Endothelial cell (in vitro differentiated cells): Measurements from ENCODE around the gene GAD1. TPM values are rescaled to one million over a fixed set of nuclear protein-coding genes. Genes with fewer than 3 reads are reported as not detected.

ENCODE experiments used
- DNase-seq: peaks from one replicate; pipeline ENCODE4 v3.0.0; 2021; ENCODE audit warnings: low spot score
- H3K27ac Mint-ChIP-seq: one replicate; pipeline ENCODE4 v1.8.0; 2021; ENCODE audit warnings: mixed read lengths, inconsistent platforms; ENCODE audit not compliant: unreplicated experiment
- H3K27me3 Mint-ChIP-seq: one replicate; pipeline ENCODE4 v1.8.0; 2021; ENCODE audit warnings: mild to moderate bottlenecking, moderate library complexity, mixed read lengths, inconsistent platforms; ENCODE audit not compliant: unreplicated experiment
- H3K36me3 Mint-ChIP-seq: one replicate; pipeline ENCODE4 v1.8.0; 2021; ENCODE audit warnings: mild to moderate bottlenecking, low read depth, mixed read lengths, inconsistent platforms; ENCODE audit not compliant: unreplicated experiment
- H3K4me1 Mint-ChIP-seq: one replicate; pipeline ENCODE4 v1.8.0; 2021; ENCODE audit warnings: mild to moderate bottlenecking, mixed read lengths, inconsistent platforms; ENCODE audit not compliant: unreplicated experiment
- H3K4me3 Mint-ChIP-seq: one replicate; pipeline ENCODE4 v1.8.0; 2021; ENCODE audit warnings: mild to moderate bottlenecking, mixed read lengths, inconsistent platforms; ENCODE audit not compliant: unreplicated experiment
- H3K9me3 Mint-ChIP-seq: one replicate; pipeline ENCODE4 v1.8.0; 2021; ENCODE audit warnings: mixed read lengths, inconsistent platforms; ENCODE audit not compliant: unreplicated experiment
- CTCF ChIP-seq: fragments of 200-600 bp; sonication (generic); IDR thresholded peaks from one replicate; pipeline ENCODE4 v1.5.0; 2021; ENCODE audit warnings: antibody characterized with exemption; ENCODE audit not compliant: unreplicated experiment
- total RNA-seq: library from RNA; stranded (reverse); fragmentation: NEBNext Ultra II Directional; extraction: Animal tissue kit (Norgen Biotek cat#: 25700); gene quantifications from one replicate; pipeline ENCODE4 v1.2.1, GENCODE V29; 2021; ENCODE audit not compliant: unreplicated experiment

Gene GAD1
- total RNA-seq, 1 donor from 2014 or later, result 129 TPM

- no peak overlapping the region for H3K4me3 Mint-ChIP-seq
- H3K27me3 Mint-ChIP-seq, result no peaks in the 10 kb centered on the region
- H3K4me1 Mint-ChIP-seq, result no peaks in the 10 kb centered on the region
- no peaks in the 10 kb centered on the region for H3K9me3 Mint-ChIP-seq
- H3K36me3 Mint-ChIP-seq, result no peaks in the 10 kb centered on the region
- H3K27ac Mint-ChIP-seq, result no peak overlapping the region
- no peak for DNase-seq
- TF ChIP-seq CTCF, result no peak
Measured at GRCh38 chr2:170895023-170895757, 78.5 kb downstream of the GAD1 start.

- no peak for DNase-seq
- Mint-ChIP-seq H3K9me3 (no peaks in the 10 kb centered on the region), H3K27me3 (no peaks in the 10 kb centered on the region), H3K36me3 (no peaks in the 10 kb centered on the region), H3K4me3 (no peak overlapping the region), H3K4me1 (no peaks in the 10 kb centered on the region), H3K27ac (no peak overlapping the region)
- TF ChIP-seq CTCF, result no peak
Measured at GRCh38 chr2:170896622-170897021, 79.9 kb downstream of the GAD1 start.

GRCh38 chr2:170897108-170897507 is 80.4 kb downstream of the GAD1 start:
- TF ChIP-seq CTCF, result no peak
- no peaks in the 10 kb centered on the region for H3K4me1 Mint-ChIP-seq
- H3K9me3 Mint-ChIP-seq, result no peaks in the 10 kb centered on the region
- no peak for DNase-seq
- H3K36me3 Mint-ChIP-seq, result no peaks in the 10 kb centered on the region
- H3K27me3 Mint-ChIP-seq, result no peaks in the 10 kb centered on the region
- no peak overlapping the region for H3K4me3 Mint-ChIP-seq
- H3K27ac Mint-ChIP-seq, result no peak overlapping the region

- no peak overlapping the region for H3K27ac Mint-ChIP-seq
- no peak overlapping the region for H3K4me3 Mint-ChIP-seq
- H3K36me3 Mint-ChIP-seq, result peaks cover 3% of the 10 kb centered on the region
- no peak for DNase-seq
- peaks cover 2% of the 10 kb centered on the region for H3K27me3 Mint-ChIP-seq
- TF ChIP-seq CTCF, result no peak
- H3K4me1 Mint-ChIP-seq, result no peaks in the 10 kb centered on the region
- H3K9me3 Mint-ChIP-seq, result no peaks in the 10 kb centered on the region
Measured at GRCh38 chr2:170905864-170906263, 89.2 kb downstream of the GAD1 start.

Other genes starting within 250 kb of the GAD1 start
- 9.3 TPM for gene SP5, start 101.5 kb upstream of the GAD1 start, total RNA-seq
- 1.6 TPM for gene ERICH2, start 46.5 kb upstream of the GAD1 start, total RNA-seq
- gene GORASP2, start 112.4 kb downstream of the GAD1 start, total RNA-seq, result 71.9 TPM